Activated CD4-positive, alpha-beta memory T cell treated with anti-CD3 and anti-CD28 coated beads for 36 hours (primary cell): ENCODE measurements around the gene NLRP12. TPM values are rescaled to one million over a fixed set of nuclear protein-coding genes. Genes with fewer than 3 reads are reported as not detected.
"Not testable (repeated sequence)": the region's sequence is repeated elsewhere in the genome, so short reads cannot be mapped to it uniquely, and the experiment has no call there.

Source experiments
- CTCF ChIA-PET: fragments of 350-600 bp; sonication (Branson Sonifier 250); formaldehyde crosslinking; loops from one replicate; lab custom pipeline; 2021; ENCODE audit warnings: antibody characterized with exemption, inconsistent platforms; lab: Charles Lee
- POLR2A ChIA-PET: fragments of 350-600 bp; sonication (Branson Sonifier 250); formaldehyde crosslinking; loops from one replicate; lab custom pipeline; 2021; ENCODE audit warnings: antibody characterized with exemption; lab: Charles Lee
- DNase-seq: peaks from one replicate; pipeline ENCODE4 v3.0.0-alpha.2; 2020
- H3K27ac Mint-ChIP-seq: one replicate; pipeline ENCODE4 v1.8.0; 2021; ENCODE audit warnings: mixed read lengths
- H3K27me3 Mint-ChIP-seq: one replicate; pipeline ENCODE4 v1.8.0; 2021; ENCODE audit warnings: mixed read lengths
- H3K36me3 Mint-ChIP-seq: one replicate; pipeline ENCODE4 v1.8.0; 2021; ENCODE audit warnings: mixed read lengths
- H3K4me1 Mint-ChIP-seq: one replicate; pipeline ENCODE4 v1.8.0; 2021; ENCODE audit warnings: low read depth, mixed read lengths
- H3K4me3 Mint-ChIP-seq: one replicate; pipeline ENCODE4 v1.8.0; 2021; ENCODE audit warnings: mild to moderate bottlenecking, mixed read lengths
- H3K9me3 Mint-ChIP-seq: one replicate; pipeline ENCODE4 v1.8.0; 2021; ENCODE audit warnings: mixed read lengths
- intact Hi-C: fragments of 100-400 bp; cut with micrococcal nuclease; formaldehyde crosslinking; loops from one replicate; pipeline ENCODE4 v1.15.1; 2023
- microRNA-seq: library from miRNA; unstranded; fragments of <30 nt; microRNA quantifications from one replicate; pipeline ENCODE4 v1.2.0, GENCODE V29; 2022; ENCODE audit warnings: borderline number of aligned reads, borderline microRNAs expressed, borderline replicate concordance
- total RNA-seq, 2 experiments: library from RNA; stranded (reverse); gene quantifications; one replicate each; pipeline ENCODE4 v1.2.3, GENCODE V29; 2021

NLRP12 gene
- total RNA-seq, 2 experiments from 2014 or later, result not detected

DNA sequence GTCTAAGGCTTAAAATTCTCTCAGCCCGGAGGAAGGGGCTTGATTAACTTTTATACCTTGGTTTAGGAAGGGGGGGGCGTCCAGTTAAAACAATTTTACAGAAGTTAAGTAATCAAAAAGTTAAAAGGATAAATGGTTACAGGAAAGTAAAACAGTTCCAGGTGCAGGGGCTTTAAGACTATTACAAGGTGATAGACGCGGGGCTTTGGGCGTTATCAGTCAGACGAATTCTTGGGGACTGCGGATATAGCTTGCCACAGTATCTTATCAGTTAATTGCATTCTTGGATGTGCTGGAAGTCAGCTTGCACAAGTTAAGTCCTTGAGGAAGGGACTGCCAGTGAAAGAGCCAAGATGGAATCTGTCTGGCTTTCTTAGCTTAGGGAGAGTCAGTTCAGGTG lies 49.6 kb downstream of the NLRP12 start:
- H3K4me3 Mint-ChIP-seq, H3K27me3 Mint-ChIP-seq, DNase-seq, H3K4me1 Mint-ChIP-seq, intact Hi-C loops, H3K9me3 Mint-ChIP-seq, H3K36me3 Mint-ChIP-seq, H3K27ac Mint-ChIP-seq, POLR2A ChIA-PET: not testable (repeated sequence)
- CTCF ChIA-PET, result interaction anchor here (2.1 kb wide), 1 partner anchor 19 kb away, joined by 10 read pairs; no protein-coding TSS in a partner anchor

DNA sequence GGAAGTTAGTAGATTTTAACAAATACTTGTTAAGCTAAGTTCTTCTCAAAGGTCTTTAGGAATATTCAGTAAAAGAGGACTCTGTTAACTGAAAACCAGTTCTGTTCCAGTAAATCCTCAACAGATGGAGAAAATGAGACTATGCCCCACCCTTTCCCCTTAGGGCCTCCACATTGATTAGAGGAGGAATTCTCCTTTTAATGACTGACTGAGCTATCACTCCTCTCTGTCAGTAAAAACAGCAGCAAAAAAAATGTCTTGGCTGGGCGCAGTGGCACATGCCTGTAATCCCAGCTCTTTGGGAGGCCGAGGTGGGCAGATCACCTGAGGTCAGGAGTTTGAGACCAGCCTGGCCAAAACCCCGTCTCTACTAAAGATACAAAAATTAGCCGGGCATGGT lies 50.1 kb downstream of the NLRP12 start:
- Mint-ChIP-seq H3K4me1 (peaks cover 4% of the 10 kb centered on the region), H3K27me3 (peaks cover 3% of the 10 kb centered on the region), H3K27ac (no peak overlapping the region), H3K36me3 (no peaks in the 10 kb centered on the region), H3K9me3 (no peaks in the 10 kb centered on the region), H3K4me3 (no peak overlapping the region)
- DNase-seq, result no peak
- ChIA-PET CTCF (interaction anchor here (2.1 kb wide), 1 partner anchor 19 kb away, joined by 10 read pairs; no protein-coding TSS in a partner anchor), POLR2A (no interaction called here)
- intact Hi-C loops, result no loop called here

DNA sequence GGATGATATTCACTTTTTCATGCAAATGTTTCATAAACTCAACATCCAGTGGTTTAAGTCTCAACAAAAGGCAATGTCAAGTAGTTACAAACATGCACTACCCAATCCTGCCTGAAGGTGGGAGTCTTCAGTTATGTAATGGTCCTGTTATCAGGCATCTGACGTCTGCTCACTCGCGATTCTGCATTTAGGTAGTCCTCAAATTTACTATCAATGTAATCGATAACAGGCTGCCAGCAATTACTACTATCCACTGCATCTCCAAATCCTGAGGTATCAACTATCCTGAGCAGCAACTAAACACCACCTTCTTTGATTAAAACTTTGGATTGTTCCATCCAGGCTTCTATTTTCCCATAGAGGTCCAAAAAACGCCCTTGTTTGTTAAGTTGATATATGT lies 51.2 kb downstream of the NLRP12 start:
- intact Hi-C loops, result no loop called here

DNA sequence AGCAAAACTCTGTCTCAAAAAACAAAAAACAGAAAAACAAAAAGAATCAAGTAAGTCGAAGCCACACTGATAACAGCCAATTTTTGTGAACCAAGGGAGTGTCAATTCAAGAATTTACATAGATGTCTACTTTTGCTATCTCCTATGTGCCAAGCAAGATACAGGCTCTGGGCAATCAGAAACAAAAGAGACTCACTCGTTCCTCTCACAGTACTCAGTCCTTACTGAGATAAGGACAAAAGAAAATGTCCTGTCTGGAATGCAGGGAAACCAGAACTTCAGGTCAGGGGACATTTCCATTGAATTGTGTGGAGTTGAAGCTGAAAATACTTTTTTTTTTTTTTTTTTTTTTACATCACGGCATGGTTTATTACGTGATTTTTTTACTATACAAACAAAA lies 53.0 kb downstream of the NLRP12 start:
- no peak overlapping the region for H3K4me3 Mint-ChIP-seq
- H3K4me1 Mint-ChIP-seq, result peaks cover 4% of the 10 kb centered on the region
- POLR2A ChIA-PET, result no interaction called here
- peaks cover 4% of the 10 kb centered on the region for H3K27me3 Mint-ChIP-seq
- no peak overlapping the region for H3K27ac Mint-ChIP-seq
- intact Hi-C loops, result no loop called here
- no peaks in the 10 kb centered on the region for H3K9me3 Mint-ChIP-seq
- CTCF ChIA-PET, result interaction anchor here (0.6 to 2.0 kb wide), 3 partner anchors 22 to 133 kb away, joined by 3 to 11 read pairs (median 3); no protein-coding TSS in a partner anchor
- H3K36me3 Mint-ChIP-seq, result no peaks in the 10 kb centered on the region
- no peak for DNase-seq

More for the DNA sequence above, 51.2 kb downstream of the NLRP12 start:
- Mint-ChIP-seq H3K27ac (no peak overlapping the region), H3K36me3 (no peaks in the 10 kb centered on the region), H3K4me3 (no peak overlapping the region), H3K27me3 (peaks cover 3% of the 10 kb centered on the region), H3K4me1 (peaks cover 4% of the 10 kb centered on the region), H3K9me3 (no peaks in the 10 kb centered on the region)
- peak; percentile 40 for DNase-seq
- CTCF ChIA-PET, result interaction anchor here (0.8 to 2.0 kb wide), 2 partner anchors 20 to 278 kb away, joined by 3 to 11 read pairs; no protein-coding TSS in a partner anchor
- POLR2A ChIA-PET, result no interaction called here

DNA sequence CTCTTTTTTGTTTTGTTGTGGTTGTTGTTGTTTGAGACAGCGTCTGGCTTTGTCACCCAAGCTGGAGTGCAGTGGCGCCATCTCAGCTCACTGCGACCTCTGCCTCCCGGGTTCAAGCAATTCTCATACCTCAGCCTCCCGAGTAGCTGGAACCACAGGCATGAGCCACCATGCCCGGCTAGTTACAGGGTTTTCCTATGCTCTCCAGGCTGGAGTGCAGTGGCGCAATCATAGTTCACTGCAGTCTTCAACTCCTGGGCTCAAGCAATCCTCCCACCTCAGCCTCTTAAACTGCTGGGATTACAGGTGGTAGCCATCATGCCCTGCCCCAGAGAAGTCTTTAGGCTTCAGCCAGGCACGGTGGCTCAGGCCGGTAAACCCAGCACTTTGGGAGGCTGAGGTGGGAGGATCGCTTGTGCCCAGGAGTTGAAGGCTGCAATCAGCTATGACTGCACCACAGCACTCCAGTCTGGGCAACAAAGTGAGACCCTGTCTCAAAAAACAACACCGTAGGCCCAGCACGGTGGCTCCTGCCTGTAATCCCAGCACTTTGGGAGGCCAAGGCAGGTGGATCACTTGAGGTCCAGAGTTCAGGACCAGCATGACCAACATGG lies 54.3 kb downstream of the NLRP12 start:
- H3K27me3 Mint-ChIP-seq, H3K27ac Mint-ChIP-seq, H3K4me1 Mint-ChIP-seq, POLR2A ChIA-PET, H3K36me3 Mint-ChIP-seq, CTCF ChIA-PET, DNase-seq, H3K4me3 Mint-ChIP-seq, H3K9me3 Mint-ChIP-seq, intact Hi-C loops: not testable (repeated sequence)

DNA sequence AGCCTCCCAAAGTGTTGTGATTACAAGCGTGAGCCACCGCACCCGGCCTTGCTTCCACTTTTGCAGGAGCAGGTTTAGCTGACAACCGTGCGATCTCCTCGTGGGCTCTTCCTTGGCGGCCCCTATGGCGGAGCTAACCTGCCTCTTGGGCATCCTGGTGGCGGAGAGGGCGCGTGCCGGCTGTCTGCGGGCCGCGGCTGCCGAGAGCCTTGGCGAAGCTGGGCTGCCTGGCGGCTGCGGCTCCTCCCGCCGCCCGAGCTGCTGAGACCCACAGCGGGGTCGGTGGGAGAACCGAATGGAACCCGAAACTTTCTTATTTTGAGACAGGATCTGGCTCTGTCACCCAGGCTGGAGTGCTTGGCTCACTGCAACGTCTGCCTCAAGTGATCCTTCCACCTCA lies 55.7 kb downstream of the NLRP12 start:
- no peaks in the 10 kb centered on the region for H3K36me3 Mint-ChIP-seq
- H3K4me1 Mint-ChIP-seq, result peaks cover 4% of the 10 kb centered on the region
- intact Hi-C loops, result no loop called here
- H3K27me3 Mint-ChIP-seq, result peaks cover 4% of the 10 kb centered on the region
- POLR2A ChIA-PET, result no interaction called here
- no peak for DNase-seq
- no peak overlapping the region for H3K4me3 Mint-ChIP-seq
- H3K27ac Mint-ChIP-seq, result no peak overlapping the region
- H3K9me3 Mint-ChIP-seq, result no peaks in the 10 kb centered on the region
- CTCF ChIA-PET, result no interaction called here

DNA sequence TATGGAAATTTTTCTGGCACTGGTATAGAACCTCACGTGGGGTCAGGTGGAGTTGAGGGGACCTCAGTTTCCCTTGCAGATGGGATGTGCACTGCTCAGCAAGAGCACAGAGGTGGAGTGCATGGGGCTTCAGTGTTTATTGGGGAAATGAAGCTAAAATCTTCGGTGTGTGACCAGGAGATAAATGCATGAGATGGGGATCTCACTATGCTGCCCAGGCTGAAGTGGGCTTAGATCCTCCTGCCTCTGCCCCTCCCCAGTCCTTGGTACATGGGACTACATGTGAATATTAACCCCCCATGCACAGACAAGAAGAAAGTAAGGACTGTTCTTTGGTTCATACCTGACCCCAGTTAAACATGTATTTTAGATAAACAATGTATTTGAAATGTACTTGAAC lies 65.1 kb downstream of the NLRP12 start:
- H3K27me3 Mint-ChIP-seq, H3K9me3 Mint-ChIP-seq, POLR2A ChIA-PET, H3K27ac Mint-ChIP-seq, H3K4me1 Mint-ChIP-seq, H3K36me3 Mint-ChIP-seq, H3K4me3 Mint-ChIP-seq, intact Hi-C loops, CTCF ChIA-PET, DNase-seq: not testable (repeated sequence)

Small RNA genes lying within 50 kb of the gene (microRNA-seq; reads per million reads assigned to microRNA genes)
- gene MIR1283-2 (not detected), gene MIR371A (not detected), gene MIR372 (not detected), gene MIR373 (not detected), gene MIR516A1 (not detected), gene MIR516A2 (not detected), gene MIR519A1 (not detected), gene MIR521-1 (not detected), gene MIR522 (1.2 reads per million), gene MIR527 (not detected)

Other genes starting within 250 kb of the NLRP12 start
- not detected for gene DPRX, start 192.3 kb downstream of the NLRP12 start, total RNA-seq
- gene MYADM, start 43.6 kb upstream of the NLRP12 start, total RNA-seq, result 10 to 100 TPM; 40.3 to 45.5 TPM
- gene PRKCG, start 57.9 kb upstream of the NLRP12 start, total RNA-seq, result not detected
- gene CACNG7, start 85.0 kb upstream of the NLRP12 start, total RNA-seq, result not detected
- gene CACNG8, start 138.6 kb upstream of the NLRP12 start, total RNA-seq, result under 1 TPM in 1 of 2 experiments, not detected in 1; 0.02 TPM
- not detected for gene CACNG6, start 167.3 kb upstream of the NLRP12 start, total RNA-seq
- not detected for gene VSTM1, start 239.6 kb upstream of the NLRP12 start, total RNA-seq